ENCODE measurements around the gene PRKAR2B.
A peak's percentile ranks its signal among the peaks of the same experiment; 100 is the strongest.

PRKAR2B gene

DNA sequence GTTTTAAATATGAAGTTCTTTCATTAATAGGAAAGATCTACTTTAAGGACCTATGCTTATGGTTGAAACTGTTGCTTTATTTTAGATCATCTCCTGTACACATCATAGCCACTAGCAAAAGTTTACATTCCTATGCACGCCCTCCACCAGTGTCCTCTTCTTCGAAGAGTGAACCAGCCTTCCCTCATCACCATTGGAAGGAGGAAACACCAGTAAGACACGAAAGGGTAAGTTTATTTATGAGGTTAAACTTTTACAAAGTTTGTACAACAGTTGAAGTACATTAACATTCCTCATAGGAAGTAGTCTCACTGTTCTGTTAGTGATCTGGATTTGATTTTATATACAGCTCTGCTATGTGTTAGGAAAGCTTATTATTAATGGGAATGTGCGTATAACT is 141.2 kb downstream of the PRKAR2B start:
- TF ChIP-seq POLR2AphosphoS5 (IDR thresholded peaks at IDR 0.05; ENCODE audit: low read depth, low read length) (no peak), POU2F2 (IDR thresholded peaks at IDR 0.05; ENCODE audit: low read depth, low read length) (no peak), TAF1 (IDR thresholded peaks at IDR 0.05; ENCODE audit: low read depth, low read length) (no peak), POLR2A (IDR thresholded peaks at IDR 0.05; ENCODE audit: low read depth, low read length) (no peak), SPI1 (IDR thresholded peaks at IDR 0.05; ENCODE audit: low read depth, low read length) (no peak), PAX5 (IDR thresholded peaks at IDR 0.05; ENCODE audit: insufficient read depth, low read length, severe bottlenecking) (no peak)
- no peak for FAIRE-seq
- no peak for DNase-seq (ENCODE audit: insufficient read length, low spot score)

DNA sequence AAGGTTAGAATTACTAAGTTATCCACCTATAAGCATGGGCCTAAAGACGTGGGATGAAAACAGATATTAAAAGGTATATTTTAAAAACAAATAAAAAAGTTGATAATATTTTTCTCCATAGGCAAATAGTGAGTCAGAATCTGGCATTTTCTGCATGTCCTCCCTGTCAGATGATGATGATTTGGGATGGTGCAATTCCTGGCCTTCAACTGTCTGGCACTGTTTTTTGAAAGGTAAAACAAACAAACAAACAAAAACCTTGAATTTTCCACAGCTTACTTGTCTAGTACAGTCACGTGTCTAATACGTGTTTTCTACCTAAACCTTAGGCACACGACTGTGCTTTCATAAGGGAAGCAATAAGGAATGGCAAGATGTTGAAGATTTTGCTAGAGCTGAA is 141.7 kb downstream of the PRKAR2B start:
- FAIRE-seq (no peak), DNase-seq (ENCODE audit: insufficient read length, low spot score) (no peak)
- TF ChIP-seq POU2F2 (IDR thresholded peaks at IDR 0.05; ENCODE audit: low read depth, low read length), result no peak
- TF ChIP-seq POLR2A (IDR thresholded peaks at IDR 0.05; ENCODE audit: low read depth, low read length), result no peak
- TF ChIP-seq TAF1 (IDR thresholded peaks at IDR 0.05; ENCODE audit: low read depth, low read length), result no peak
- no peak for TF ChIP-seq SPI1 (IDR thresholded peaks at IDR 0.05; ENCODE audit: low read depth, low read length)
- TF ChIP-seq POLR2AphosphoS5 (IDR thresholded peaks at IDR 0.05; ENCODE audit: low read depth, low read length), result no peak
- TF ChIP-seq PAX5 (IDR thresholded peaks at IDR 0.05; ENCODE audit: insufficient read depth, low read length, severe bottlenecking), result no peak

DNA sequence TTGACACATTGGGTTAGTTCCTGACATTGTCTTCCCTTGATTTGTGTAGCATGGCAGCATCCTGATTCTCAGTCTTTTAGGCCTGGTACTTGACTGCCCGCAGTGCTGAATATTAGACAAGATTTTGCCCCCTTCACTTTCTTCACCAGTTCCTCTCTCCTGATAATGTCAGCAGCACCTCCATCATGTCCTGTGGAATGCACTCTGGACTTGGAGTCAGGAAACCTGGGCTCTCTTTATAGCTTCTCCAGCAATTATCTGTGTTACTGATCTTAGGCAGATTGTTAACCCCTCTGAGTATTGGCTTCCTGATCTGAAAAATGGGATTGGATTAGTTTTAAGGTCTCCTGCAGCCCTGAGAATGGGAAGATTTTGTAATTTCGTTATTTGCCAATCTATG is 143.3 kb downstream of the PRKAR2B start:
- DNase-seq (ENCODE audit: insufficient read length, low spot score) (no peak), FAIRE-seq (no peak)
- TF ChIP-seq PAX5 (IDR thresholded peaks at IDR 0.05; ENCODE audit: insufficient read depth, low read length, severe bottlenecking) (no peak), POLR2AphosphoS5 (IDR thresholded peaks at IDR 0.05; ENCODE audit: low read depth, low read length) (no peak), POLR2A (IDR thresholded peaks at IDR 0.05; ENCODE audit: low read depth, low read length) (no peak), POU2F2 (IDR thresholded peaks at IDR 0.05; ENCODE audit: low read depth, low read length) (no peak), SPI1 (IDR thresholded peaks at IDR 0.05; ENCODE audit: low read depth, low read length) (no peak), TAF1 (IDR thresholded peaks at IDR 0.05; ENCODE audit: low read depth, low read length) (no peak)

GRCh38 chr7:107190090-107190489 is 145.6 kb downstream of the PRKAR2B start:
- FAIRE-seq (no peak), DNase-seq (ENCODE audit: insufficient read length, low spot score) (no peak)
- TF ChIP-seq SPI1 (IDR thresholded peaks at IDR 0.05; ENCODE audit: low read depth, low read length) (no peak), POU2F2 (IDR thresholded peaks at IDR 0.05; ENCODE audit: low read depth, low read length) (no peak), POLR2AphosphoS5 (IDR thresholded peaks at IDR 0.05; ENCODE audit: low read depth, low read length) (no peak), POLR2A (IDR thresholded peaks at IDR 0.05; ENCODE audit: low read depth, low read length) (no peak), PAX5 (IDR thresholded peaks at IDR 0.05; ENCODE audit: insufficient read depth, low read length, severe bottlenecking) (no peak), TAF1 (IDR thresholded peaks at IDR 0.05; ENCODE audit: low read depth, low read length) (no peak)

DNA sequence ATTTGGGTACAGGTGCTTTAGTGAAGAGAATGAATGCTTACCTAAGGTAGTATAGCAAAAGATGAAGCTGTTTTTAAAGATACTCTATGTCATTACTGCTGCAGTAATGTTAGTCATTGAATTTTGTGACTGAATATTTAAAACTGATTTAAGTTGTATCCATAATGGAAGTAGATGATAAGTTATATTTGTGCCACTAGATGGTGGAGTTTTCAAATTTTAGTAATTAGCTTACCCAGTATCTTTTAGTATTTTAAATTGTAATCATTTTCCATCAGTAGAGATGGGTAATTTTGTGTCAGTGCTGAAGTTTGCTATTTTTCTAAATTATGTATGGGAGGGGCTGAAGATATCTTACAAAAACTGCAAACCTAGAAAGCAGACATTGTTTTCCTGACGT is 149.5 kb downstream of the PRKAR2B start:
- no peak for FAIRE-seq
- TF ChIP-seq POLR2A (IDR thresholded peaks at IDR 0.05; ENCODE audit: low read depth, low read length) (no peak), TAF1 (IDR thresholded peaks at IDR 0.05; ENCODE audit: low read depth, low read length) (no peak), POU2F2 (IDR thresholded peaks at IDR 0.05; ENCODE audit: low read depth, low read length) (no peak), POLR2AphosphoS5 (IDR thresholded peaks at IDR 0.05; ENCODE audit: low read depth, low read length) (no peak), PAX5 (IDR thresholded peaks at IDR 0.05; ENCODE audit: insufficient read depth, low read length, severe bottlenecking) (no peak), SPI1 (IDR thresholded peaks at IDR 0.05; ENCODE audit: low read depth, low read length) (no peak)

DNA sequence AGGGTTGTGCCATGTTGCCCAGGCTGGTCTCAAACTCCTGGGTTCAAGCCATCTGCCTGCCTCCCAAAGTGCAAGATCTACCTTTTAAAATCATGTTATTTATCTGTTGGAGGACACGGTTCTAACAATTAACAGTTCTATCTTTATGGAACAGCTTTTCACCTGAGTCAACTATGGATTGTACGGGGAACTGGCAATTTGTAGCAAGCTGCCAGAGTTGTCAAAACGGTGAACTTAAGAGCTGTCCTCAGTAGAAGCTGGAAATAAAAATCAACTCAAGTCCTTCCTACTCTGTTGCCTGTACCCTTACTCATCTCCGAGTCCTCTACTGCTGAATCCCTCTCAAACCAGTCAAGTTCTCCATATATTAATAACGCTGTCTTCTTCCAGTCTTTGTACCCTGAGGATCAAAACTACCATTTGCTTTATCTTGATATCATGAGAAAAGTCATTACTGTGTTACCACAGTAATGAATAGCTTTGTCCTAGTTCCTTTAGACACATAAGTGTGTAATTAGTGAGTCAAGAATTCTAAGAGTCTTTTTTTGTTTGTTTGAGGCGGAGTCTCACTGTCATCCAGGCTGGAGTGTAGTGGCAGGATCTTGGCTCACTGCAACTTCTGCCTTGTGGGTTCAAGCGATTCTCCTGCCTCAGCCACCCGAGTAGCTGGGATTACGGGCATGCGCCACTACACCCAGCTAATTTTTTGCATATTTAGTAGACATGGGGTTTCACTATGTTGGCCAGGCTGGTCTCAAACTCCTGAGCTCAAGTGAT is 152.5 kb downstream of the PRKAR2B start:
- no peak for TF ChIP-seq SPI1 (IDR thresholded peaks at IDR 0.05; ENCODE audit: low read depth, low read length)
- no peak for TF ChIP-seq POLR2AphosphoS5 (IDR thresholded peaks at IDR 0.05; ENCODE audit: low read depth, low read length)
- TF ChIP-seq POU2F2 (IDR thresholded peaks at IDR 0.05; ENCODE audit: low read depth, low read length), result no peak
- no peak for TF ChIP-seq POLR2A (IDR thresholded peaks at IDR 0.05; ENCODE audit: low read depth, low read length)
- no peak for TF ChIP-seq TAF1 (IDR thresholded peaks at IDR 0.05; ENCODE audit: low read depth, low read length)
- TF ChIP-seq PAX5 (IDR thresholded peaks at IDR 0.05; ENCODE audit: insufficient read depth, low read length, severe bottlenecking), result no peak
- DNase-seq (ENCODE audit: insufficient read length, low spot score), result no peak
- no peak for FAIRE-seq

More for the DNA sequence above, 149.5 kb downstream of the PRKAR2B start:
- DNase-seq (ENCODE audit: insufficient read length, low spot score), result no peak

DNA sequence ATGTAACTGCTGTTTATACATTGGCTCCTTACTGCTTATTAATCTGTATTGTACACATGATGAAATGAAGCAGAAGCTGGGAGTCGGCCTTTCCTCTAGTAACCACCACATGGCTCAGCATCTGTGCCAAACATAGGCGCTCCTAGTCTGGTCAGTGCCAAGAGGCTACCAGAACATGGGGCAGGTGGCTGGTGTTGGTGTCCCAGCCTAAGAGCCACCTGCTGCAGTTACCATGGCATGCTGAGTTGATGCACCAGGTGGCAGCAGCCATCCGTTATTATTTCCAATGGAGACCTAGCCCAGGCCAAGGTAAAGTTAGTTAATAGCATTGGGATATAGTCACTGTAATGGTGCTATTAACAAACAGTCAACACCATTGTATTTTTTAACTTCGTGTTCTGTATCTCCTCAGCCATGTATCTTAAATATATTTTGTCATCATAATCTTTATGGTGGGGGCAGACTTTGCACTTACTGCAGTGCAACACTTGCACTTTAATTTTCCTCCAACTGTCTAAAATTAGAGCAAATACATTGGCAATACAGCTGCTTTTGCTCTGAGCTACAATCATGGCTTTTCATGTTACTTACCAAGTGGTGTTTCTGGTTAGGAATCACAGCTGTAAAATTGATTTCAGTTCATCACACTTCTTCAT is 157.4 kb downstream of the PRKAR2B start:
- peak; percentile 18 for DNase-seq (ENCODE audit: insufficient read length, low spot score)
- TF ChIP-seq SPI1 (IDR thresholded peaks at IDR 0.05; ENCODE audit: low read depth, low read length) (no peak), POLR2AphosphoS5 (IDR thresholded peaks at IDR 0.05; ENCODE audit: low read depth, low read length) (no peak), TAF1 (IDR thresholded peaks at IDR 0.05; ENCODE audit: low read depth, low read length) (no peak), PAX5 (IDR thresholded peaks at IDR 0.05; ENCODE audit: insufficient read depth, low read length, severe bottlenecking) (no peak)
- FAIRE-seq, result peak; percentile 87

DNA sequence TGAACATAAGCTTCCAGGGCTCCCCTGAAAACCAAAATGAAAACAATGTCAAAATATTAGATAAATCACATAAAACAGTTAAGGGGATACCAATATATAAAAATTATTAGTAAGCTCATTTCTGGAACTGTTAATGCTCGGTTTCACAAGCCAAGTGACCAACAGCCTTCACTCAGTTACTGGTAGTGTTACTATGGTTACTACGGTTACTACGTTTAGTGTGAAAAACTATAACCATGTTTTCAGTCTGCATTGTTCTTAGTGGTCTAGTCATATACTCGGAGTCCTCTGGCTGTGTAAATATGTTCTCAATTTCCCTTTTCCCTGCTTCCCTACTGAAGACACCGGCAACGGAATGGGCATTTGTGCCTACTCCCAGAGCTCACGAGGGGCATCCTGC is 159.1 kb downstream of the PRKAR2B start:
- FAIRE-seq, result no peak
- DNase-seq (ENCODE audit: insufficient read length, low spot score), result no peak
- TF ChIP-seq POU2F2 (IDR thresholded peaks at IDR 0.05; ENCODE audit: low read depth, low read length) (no peak), POLR2A (IDR thresholded peaks at IDR 0.05; ENCODE audit: low read depth, low read length) (no peak), TAF1 (IDR thresholded peaks at IDR 0.05; ENCODE audit: low read depth, low read length) (no peak), POLR2AphosphoS5 (IDR thresholded peaks at IDR 0.05; ENCODE audit: low read depth, low read length) (no peak), PAX5 (IDR thresholded peaks at IDR 0.05; ENCODE audit: insufficient read depth, low read length, severe bottlenecking) (no peak), SPI1 (IDR thresholded peaks at IDR 0.05; ENCODE audit: low read depth, low read length) (no peak)

- no peak for DNase-seq (ENCODE audit: insufficient read length, low spot score)
- TF ChIP-seq POU2F2 (IDR thresholded peaks at IDR 0.05; ENCODE audit: low read depth, low read length) (no peak), PAX5 (IDR thresholded peaks at IDR 0.05; ENCODE audit: insufficient read depth, low read length, severe bottlenecking) (no peak), TAF1 (IDR thresholded peaks at IDR 0.05; ENCODE audit: low read depth, low read length) (no peak), SPI1 (IDR thresholded peaks at IDR 0.05; ENCODE audit: low read depth, low read length) (no peak), POLR2AphosphoS5 (IDR thresholded peaks at IDR 0.05; ENCODE audit: low read depth, low read length) (no peak), POLR2A (IDR thresholded peaks at IDR 0.05; ENCODE audit: low read depth, low read length) (no peak)
- FAIRE-seq, result no peak
Observed at GRCh38 chr7:107206136-107206535, 161.6 kb downstream of the PRKAR2B start.

Measured in GM12891 (cell line).